Osteocyte (in vitro differentiated cells): ENCODE measurements around the gene ADAMTS20. TPM values are rescaled to one million over a fixed set of nuclear protein-coding genes. Genes with fewer than 3 reads are reported as not detected.

Experiments
- DNase-seq: peaks from one replicate; pipeline ENCODE4 v3.0.0; 2021; ENCODE audit warnings: mixed read lengths; ENCODE audit not compliant: unreplicated experiment; ENCODE audit errors: extremely low spot score
- H3K27ac Mint-ChIP-seq: one replicate; pipeline ENCODE4 v1.8.0; 2021; ENCODE audit warnings: mild to moderate bottlenecking, mixed read lengths; ENCODE audit not compliant: unreplicated experiment
- H3K27me3 Mint-ChIP-seq: one replicate; pipeline ENCODE4 v1.8.0; 2021; ENCODE audit warnings: mixed read lengths; ENCODE audit not compliant: unreplicated experiment
- H3K36me3 Mint-ChIP-seq: one replicate; pipeline ENCODE4 v1.8.0; 2021; ENCODE audit warnings: mixed read lengths; ENCODE audit not compliant: unreplicated experiment
- H3K4me1 Mint-ChIP-seq: one replicate; pipeline ENCODE4 v1.8.0; 2021; ENCODE audit warnings: mixed read lengths; ENCODE audit not compliant: unreplicated experiment
- H3K4me3 Mint-ChIP-seq: one replicate; pipeline ENCODE4 v1.8.0; 2021; ENCODE audit warnings: mild to moderate bottlenecking, moderate library complexity, mixed read lengths; ENCODE audit not compliant: unreplicated experiment
- H3K9me3 Mint-ChIP-seq: one replicate; pipeline ENCODE4 v1.8.0; 2021; ENCODE audit warnings: mixed read lengths; ENCODE audit not compliant: unreplicated experiment
- long read RNA-seq: library from polyadenylated mRNA; unstranded; transcript quantifications from one replicate; pipeline ENCODE4 v2.0.0, GENCODE V29; 2021
- total RNA-seq: library from RNA; stranded (reverse); gene quantifications from 2 replicates; pipeline ENCODE4 v1.2.1, GENCODE V29; 2021
- TF ChIP-seq, protein P1 (sequence below): fragments of 200-600 bp; sonication (generic); IDR thresholded peaks from 2 replicates; pipeline ENCODE4 v1.5.0; 2021; ENCODE audit warnings: antibody characterized with exemption, mild to moderate bottlenecking, moderate library complexity

Gene ADAMTS20, protein sequence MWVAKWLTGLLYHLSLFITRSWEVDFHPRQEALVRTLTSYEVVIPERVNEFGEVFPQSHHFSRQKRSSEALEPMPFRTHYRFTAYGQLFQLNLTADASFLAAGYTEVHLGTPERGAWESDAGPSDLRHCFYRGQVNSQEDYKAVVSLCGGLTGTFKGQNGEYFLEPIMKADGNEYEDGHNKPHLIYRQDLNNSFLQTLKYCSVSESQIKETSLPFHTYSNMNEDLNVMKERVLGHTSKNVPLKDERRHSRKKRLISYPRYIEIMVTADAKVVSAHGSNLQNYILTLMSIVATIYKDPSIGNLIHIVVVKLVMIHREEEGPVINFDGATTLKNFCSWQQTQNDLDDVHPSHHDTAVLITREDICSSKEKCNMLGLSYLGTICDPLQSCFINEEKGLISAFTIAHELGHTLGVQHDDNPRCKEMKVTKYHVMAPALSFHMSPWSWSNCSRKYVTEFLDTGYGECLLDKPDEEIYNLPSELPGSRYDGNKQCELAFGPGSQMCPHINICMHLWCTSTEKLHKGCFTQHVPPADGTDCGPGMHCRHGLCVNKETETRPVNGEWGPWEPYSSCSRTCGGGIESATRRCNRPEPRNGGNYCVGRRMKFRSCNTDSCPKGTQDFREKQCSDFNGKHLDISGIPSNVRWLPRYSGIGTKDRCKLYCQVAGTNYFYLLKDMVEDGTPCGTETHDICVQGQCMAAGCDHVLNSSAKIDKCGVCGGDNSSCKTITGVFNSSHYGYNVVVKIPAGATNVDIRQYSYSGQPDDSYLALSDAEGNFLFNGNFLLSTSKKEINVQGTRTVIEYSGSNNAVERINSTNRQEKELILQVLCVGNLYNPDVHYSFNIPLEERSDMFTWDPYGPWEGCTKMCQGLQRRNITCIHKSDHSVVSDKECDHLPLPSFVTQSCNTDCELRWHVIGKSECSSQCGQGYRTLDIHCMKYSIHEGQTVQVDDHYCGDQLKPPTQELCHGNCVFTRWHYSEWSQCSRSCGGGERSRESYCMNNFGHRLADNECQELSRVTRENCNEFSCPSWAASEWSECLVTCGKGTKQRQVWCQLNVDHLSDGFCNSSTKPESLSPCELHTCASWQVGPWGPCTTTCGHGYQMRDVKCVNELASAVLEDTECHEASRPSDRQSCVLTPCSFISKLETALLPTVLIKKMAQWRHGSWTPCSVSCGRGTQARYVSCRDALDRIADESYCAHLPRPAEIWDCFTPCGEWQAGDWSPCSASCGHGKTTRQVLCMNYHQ (N-terminal part only)
- total RNA-seq, result not detected in 2 replicates
- long read RNA-seq, result 0 reads

DNA sequence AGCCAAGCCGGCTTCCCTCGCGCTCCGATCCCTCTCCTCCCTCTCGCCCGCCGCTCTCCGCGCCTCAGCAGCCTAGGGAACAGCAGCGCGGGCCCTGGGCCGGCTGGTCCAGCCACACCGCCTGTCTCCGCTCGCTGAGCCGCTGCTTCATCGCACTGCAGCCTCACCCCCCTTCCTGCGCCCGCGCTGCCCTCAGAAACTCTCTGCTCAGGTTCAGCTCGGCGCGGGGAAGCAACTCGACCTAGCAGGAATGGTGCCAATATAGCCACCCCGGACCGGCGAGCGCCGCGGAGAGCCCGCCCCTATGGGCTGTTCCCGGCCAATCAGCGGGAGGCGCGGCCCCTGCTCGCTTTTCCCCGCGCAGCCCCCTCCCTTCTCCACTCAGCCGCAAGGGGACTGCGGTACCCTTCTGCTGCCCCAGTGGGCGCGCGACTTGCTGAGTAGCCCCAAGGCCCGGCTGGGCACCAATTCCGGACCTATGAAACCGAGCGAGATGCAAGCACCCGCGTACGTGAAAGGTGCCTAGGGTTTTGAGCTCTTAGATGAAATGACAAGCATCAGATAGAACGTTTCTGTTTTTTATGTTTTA, at the start of gene ADAMTS20:
Gene ADAMTS20, minus strand, starts transcription at position 233 of the 589 bp plus-strand sequence. CDS start 282 bp downstream, outside the sequence.
- peak within 1 kb of the TSS; percentile 78 for H3K4me3 Mint-ChIP-seq
- peaks cover 15% of the 10 kb centered on the region for H3K9me3 Mint-ChIP-seq
- no peak for DNase-seq
- TF ChIP-seq, protein P1, sequence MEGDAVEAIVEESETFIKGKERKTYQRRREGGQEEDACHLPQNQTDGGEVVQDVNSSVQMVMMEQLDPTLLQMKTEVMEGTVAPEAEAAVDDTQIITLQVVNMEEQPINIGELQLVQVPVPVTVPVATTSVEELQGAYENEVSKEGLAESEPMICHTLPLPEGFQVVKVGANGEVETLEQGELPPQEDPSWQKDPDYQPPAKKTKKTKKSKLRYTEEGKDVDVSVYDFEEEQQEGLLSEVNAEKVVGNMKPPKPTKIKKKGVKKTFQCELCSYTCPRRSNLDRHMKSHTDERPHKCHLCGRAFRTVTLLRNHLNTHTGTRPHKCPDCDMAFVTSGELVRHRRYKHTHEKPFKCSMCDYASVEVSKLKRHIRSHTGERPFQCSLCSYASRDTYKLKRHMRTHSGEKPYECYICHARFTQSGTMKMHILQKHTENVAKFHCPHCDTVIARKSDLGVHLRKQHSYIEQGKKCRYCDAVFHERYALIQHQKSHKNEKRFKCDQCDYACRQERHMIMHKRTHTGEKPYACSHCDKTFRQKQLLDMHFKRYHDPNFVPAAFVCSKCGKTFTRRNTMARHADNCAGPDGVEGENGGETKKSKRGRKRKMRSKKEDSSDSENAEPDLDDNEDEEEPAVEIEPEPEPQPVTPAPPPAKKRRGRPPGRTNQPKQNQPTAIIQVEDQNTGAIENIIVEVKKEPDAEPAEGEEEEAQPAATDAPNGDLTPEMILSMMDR, result no peak
- peaks cover 47% of the 10 kb centered on the region for H3K27me3 Mint-ChIP-seq
- H3K4me1 Mint-ChIP-seq, result peaks cover 10% of the 10 kb centered on the region
- no peaks in the 10 kb centered on the region for H3K36me3 Mint-ChIP-seq
- H3K27ac Mint-ChIP-seq, result no peak within 1 kb of the TSS

DNA sequence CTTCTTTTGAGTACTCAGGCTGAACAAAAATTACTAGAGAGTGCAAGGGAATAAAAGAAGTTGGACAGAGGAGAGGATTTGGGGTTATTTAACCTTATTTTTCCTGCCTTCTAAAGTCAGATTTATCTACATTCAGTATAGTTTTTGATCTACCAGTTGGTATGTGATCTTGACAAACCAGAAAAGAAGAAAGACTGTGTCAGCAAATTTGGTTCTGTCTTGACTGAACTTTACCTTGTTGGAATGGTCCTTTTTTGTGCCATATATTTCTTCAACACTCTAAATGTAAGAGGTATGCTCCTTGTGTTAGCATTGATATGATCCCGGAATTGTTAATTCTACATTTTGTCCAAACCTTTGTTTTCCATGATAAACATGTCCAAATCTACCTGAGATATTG, 47.7 kb upstream of the ADAMTS20 start:
- Mint-ChIP-seq H3K4me1 (no peaks in the 10 kb centered on the region), H3K36me3 (no peaks in the 10 kb centered on the region), H3K4me3 (no peak overlapping the region)

DNA sequence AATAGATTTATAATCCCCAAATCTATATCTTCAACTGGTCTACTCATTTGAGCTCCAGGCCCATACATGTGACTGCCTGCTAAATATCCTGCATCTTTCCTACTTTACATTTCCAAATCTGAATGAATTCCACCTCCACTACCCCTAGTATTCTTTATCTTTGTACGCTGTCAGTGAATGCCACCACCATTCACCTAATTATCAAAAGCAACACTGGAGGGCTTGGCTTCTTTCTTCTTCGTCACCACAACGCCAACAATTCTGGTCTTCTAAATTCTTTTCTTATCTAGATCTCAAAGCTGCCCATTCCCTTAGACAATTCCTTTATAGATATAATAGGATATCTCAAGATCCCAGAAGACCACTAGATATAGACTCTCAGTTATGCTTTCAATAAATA, 47.1 kb upstream of the ADAMTS20 start:
- no peaks in the 10 kb centered on the region for H3K27me3 Mint-ChIP-seq
- H3K4me3 Mint-ChIP-seq, result no peak overlapping the region
- H3K9me3 Mint-ChIP-seq, result no peaks in the 10 kb centered on the region
- H3K36me3 Mint-ChIP-seq, result no peaks in the 10 kb centered on the region
- TF ChIP-seq, protein P1, result no peak
- H3K27ac Mint-ChIP-seq, result no peak overlapping the region
- H3K4me1 Mint-ChIP-seq, result no peaks in the 10 kb centered on the region
- no peak for DNase-seq

More for the DNA sequence above, 47.7 kb upstream of the ADAMTS20 start:
- no peak for DNase-seq
- no peaks in the 10 kb centered on the region for H3K9me3 Mint-ChIP-seq
- TF ChIP-seq, protein P1, result no peak
- no peaks in the 10 kb centered on the region for H3K27me3 Mint-ChIP-seq
- H3K27ac Mint-ChIP-seq, result no peak overlapping the region

DNA sequence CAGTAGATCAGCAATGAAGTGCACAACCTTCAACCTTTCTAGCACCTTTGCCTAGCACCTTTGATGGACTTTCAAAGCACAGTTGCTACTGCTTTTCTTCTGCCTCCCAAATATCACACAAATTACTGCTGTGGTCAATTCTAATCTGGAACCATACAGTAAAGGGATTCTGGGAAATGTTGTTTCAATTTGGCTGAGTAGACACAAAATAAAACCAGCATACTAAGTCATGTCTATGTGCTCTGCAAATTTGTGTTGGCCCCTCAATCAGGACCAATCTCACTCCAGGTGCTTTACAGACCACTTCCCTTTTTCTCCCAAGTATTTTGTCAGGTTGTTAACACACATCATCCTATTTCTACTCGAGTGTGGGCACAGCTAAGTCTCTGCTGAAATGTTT, 38.3 kb upstream of the ADAMTS20 start:
- TF ChIP-seq, protein P1, result no peak
- H3K4me1 Mint-ChIP-seq, result no peaks in the 10 kb centered on the region
- no peak overlapping the region for H3K27ac Mint-ChIP-seq
- H3K4me3 Mint-ChIP-seq, result no peak overlapping the region
- no peaks in the 10 kb centered on the region for H3K36me3 Mint-ChIP-seq
- H3K27me3 Mint-ChIP-seq, result no peaks in the 10 kb centered on the region
- no peaks in the 10 kb centered on the region for H3K9me3 Mint-ChIP-seq
- DNase-seq, result no peak
